DND-41 (cell line): ENCODE data around the gene ABCC3.

Source experiments
- ATAC-seq: fragments of 200-7000 bp; cut with Tn5 transposase; 3 replicates; pipeline ENCODE4 v1.9.1; 2021; ENCODE audit warnings: low read depth; ENCODE audit not compliant: insufficient read depth
- DNase-seq: peaks from one replicate; pipeline ENCODE4 v3.0.0-alpha.2; 2020
- H2AFZ ChIP-seq: 2 replicates; pipeline ENCODE4 v1.6.0; 2012; ENCODE audit warnings: low read depth, low read length
- H3K27ac ChIP-seq: 2 replicates; pipeline ENCODE4 v1.5.1; 2012; ENCODE audit warnings: low read length, inconsistent platforms
- H3K27me3 ChIP-seq: fragments of 200-600 bp; sonication (generic); 2 replicates; pipeline ENCODE4 v1.6.0; 2012; ENCODE audit warnings: low read length, mild to moderate bottlenecking, inconsistent platforms; ENCODE audit not compliant: insufficient read depth, poor library complexity
- H3K36me3 ChIP-seq: 2 replicates; pipeline ENCODE4 v1.5.1; 2012; ENCODE audit warnings: low read length, inconsistent platforms; ENCODE audit not compliant: insufficient read depth
- H3K4me1 ChIP-seq: 2 replicates; pipeline ENCODE4 v1.5.1; 2012; ENCODE audit warnings: mild to moderate bottlenecking, low read length; ENCODE audit not compliant: insufficient read depth
- H3K4me2 ChIP-seq: 2 replicates; pipeline ENCODE4 v1.6.0; 2012; ENCODE audit warnings: mild to moderate bottlenecking, moderate library complexity, low read length, inconsistent platforms; ENCODE audit not compliant: insufficient read depth
- H3K4me3 ChIP-seq, 2 experiments: fragments of 200-600 bp in 1 of 2; shearing (Covaris generic) in 1 of 2; 2 replicates each; pipeline ENCODE4 v1.5.1; 2012 to 2016; ENCODE audit warnings: inconsistent platforms in 2 of 2, low read length in 2 of 2, mild to moderate bottlenecking in 2 of 2, low read depth in 1 of 2, moderate library complexity in 1 of 2
- H3K79me2 ChIP-seq: 2 replicates; pipeline ENCODE4 v1.6.0; 2012; ENCODE audit warnings: low read length, inconsistent platforms; ENCODE audit not compliant: insufficient read depth
- H3K9ac ChIP-seq: 2 replicates; pipeline ENCODE4 v1.6.0; 2012; ENCODE audit warnings: low read depth, mild to moderate bottlenecking, inconsistent platforms, low read length, moderate library complexity
- H3K9me3 ChIP-seq: 2 replicates; pipeline ENCODE4 v1.5.1; 2012; ENCODE audit warnings: low read length, moderate library complexity, mild to moderate bottlenecking, inconsistent platforms; ENCODE audit not compliant: insufficient read depth, severe bottlenecking
- H4K20me1 ChIP-seq: 2 replicates; pipeline ENCODE4 v1.6.0; 2012; ENCODE audit warnings: low read length; ENCODE audit not compliant: insufficient read depth
- EZH2 ChIP-seq: IDR thresholded peaks from 3 replicates; pipeline ENCODE4 v1.6.1; 2012; ENCODE audit warnings: borderline replicate concordance, low read depth, mild to moderate bottlenecking, moderate library complexity, low read length, inconsistent platforms; ENCODE audit not compliant: severe bottlenecking
- TF ChIP-seq, protein P1 (sequence below): IDR thresholded peaks from 2 replicates; pipeline ENCODE4 v1.5.1; 2012; ENCODE audit warnings: borderline replicate concordance, low read length, moderate library complexity, mild to moderate bottlenecking; ENCODE audit not compliant: poor library complexity, severe bottlenecking; ENCODE audit errors: extremely low read depth

The ABCC3 gene

GRCh38 chr17:50672831-50673551 lies 38.3 kb downstream of the ABCC3 start:
- H3K9ac ChIP-seq = no peak overlapping the region
- no peak overlapping the region for H2AFZ ChIP-seq
- H3K79me2 ChIP-seq = no peaks in the 10 kb centered on the region
- ATAC-seq (no peak), DNase-seq (no peak)
- no peak overlapping the region for H3K4me3 ChIP-seq
- H3K27ac ChIP-seq = no peak overlapping the region
- H3K4me1 ChIP-seq = no peaks in the 10 kb centered on the region
- no peak overlapping the region for H3K4me2 ChIP-seq
- no peaks in the 10 kb centered on the region for H3K9me3 ChIP-seq
- H3K36me3 ChIP-seq = no peaks in the 10 kb centered on the region
- TF ChIP-seq, protein P1, sequence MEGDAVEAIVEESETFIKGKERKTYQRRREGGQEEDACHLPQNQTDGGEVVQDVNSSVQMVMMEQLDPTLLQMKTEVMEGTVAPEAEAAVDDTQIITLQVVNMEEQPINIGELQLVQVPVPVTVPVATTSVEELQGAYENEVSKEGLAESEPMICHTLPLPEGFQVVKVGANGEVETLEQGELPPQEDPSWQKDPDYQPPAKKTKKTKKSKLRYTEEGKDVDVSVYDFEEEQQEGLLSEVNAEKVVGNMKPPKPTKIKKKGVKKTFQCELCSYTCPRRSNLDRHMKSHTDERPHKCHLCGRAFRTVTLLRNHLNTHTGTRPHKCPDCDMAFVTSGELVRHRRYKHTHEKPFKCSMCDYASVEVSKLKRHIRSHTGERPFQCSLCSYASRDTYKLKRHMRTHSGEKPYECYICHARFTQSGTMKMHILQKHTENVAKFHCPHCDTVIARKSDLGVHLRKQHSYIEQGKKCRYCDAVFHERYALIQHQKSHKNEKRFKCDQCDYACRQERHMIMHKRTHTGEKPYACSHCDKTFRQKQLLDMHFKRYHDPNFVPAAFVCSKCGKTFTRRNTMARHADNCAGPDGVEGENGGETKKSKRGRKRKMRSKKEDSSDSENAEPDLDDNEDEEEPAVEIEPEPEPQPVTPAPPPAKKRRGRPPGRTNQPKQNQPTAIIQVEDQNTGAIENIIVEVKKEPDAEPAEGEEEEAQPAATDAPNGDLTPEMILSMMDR = no peak
- TF ChIP-seq EZH2 = no peak
- no peaks in the 10 kb centered on the region for H3K27me3 ChIP-seq
- no peaks in the 10 kb centered on the region for H4K20me1 ChIP-seq

GRCh38 chr17:50675190-50675589 lies 40.5 kb downstream of the ABCC3 start:
- no peak for TF ChIP-seq EZH2
- TF ChIP-seq, protein P1 = no peak
- DNase-seq (no peak), ATAC-seq (no peak)
- H3K4me3 ChIP-seq = no peak overlapping the region
- no peak overlapping the region for H3K27ac ChIP-seq
- H3K4me1 ChIP-seq = no peaks in the 10 kb centered on the region
- no peaks in the 10 kb centered on the region for H3K79me2 ChIP-seq
- no peaks in the 10 kb centered on the region for H4K20me1 ChIP-seq
- H3K27me3 ChIP-seq = no peaks in the 10 kb centered on the region
- H3K9me3 ChIP-seq = no peaks in the 10 kb centered on the region
- no peak overlapping the region for H3K9ac ChIP-seq
- H3K36me3 ChIP-seq = no peaks in the 10 kb centered on the region
- no peak overlapping the region for H3K4me2 ChIP-seq
- H2AFZ ChIP-seq = no peak overlapping the region

GRCh38 chr17:50675627-50676026 lies 40.9 kb downstream of the ABCC3 start:
- DNase-seq (no peak), ATAC-seq (no peak)
- no peaks in the 10 kb centered on the region for H3K27me3 ChIP-seq
- no peaks in the 10 kb centered on the region for H4K20me1 ChIP-seq
- no peak overlapping the region for H2AFZ ChIP-seq
- no peaks in the 10 kb centered on the region for H3K4me1 ChIP-seq
- no peaks in the 10 kb centered on the region for H3K36me3 ChIP-seq
- H3K9me3 ChIP-seq = no peaks in the 10 kb centered on the region
- no peak overlapping the region for H3K27ac ChIP-seq
- TF ChIP-seq, protein P1 = no peak
- TF ChIP-seq EZH2 = no peak
- H3K9ac ChIP-seq = no peak overlapping the region
- no peak overlapping the region for H3K4me2 ChIP-seq
- no peaks in the 10 kb centered on the region for H3K79me2 ChIP-seq
- H3K4me3 ChIP-seq = no peak overlapping the region
